DMS79 treated with DMSO at 0.1 percent for 48 hours (cell line): ENCODE measurements around the gene GRM4.
"Not testable (repeated sequence)": the region's sequence is repeated elsewhere in the genome, so short reads cannot be mapped to it uniquely, and the experiment has no call there.

Source experiments
- DNase-seq: peaks from one replicate; lab custom pipeline; 2025; lab: John Stamatoyannopoulos, UW

GRM4 gene

GRCh38 chr6:34020807-34021553 is 124.9 kb downstream of the GRM4 start:
- DNase-seq: no peak

GRCh38 chr6:34020278-34020677 is 125.6 kb downstream of the GRM4 start:
- no peak for DNase-seq

GRCh38 chr6:34018961-34019606 is 126.8 kb downstream of the GRM4 start:
- DNase-seq: no peak

GRCh38 chr6:34018026-34018425 is 127.9 kb downstream of the GRM4 start:
- no peak for DNase-seq

- DNase-seq: no peak
These were observed 128.6 kb downstream of the GRM4 start for GRCh38 chr6:34017106-34017805.

GRCh38 chr6:34016573-34016972 is 129.3 kb downstream of the GRM4 start:
- DNase-seq: not testable (repeated sequence)

GRCh38 chr6:34015586-34015985 is 130.3 kb downstream of the GRM4 start:
- DNase-seq: no peak

- DNase-seq: no peak
These were observed 134.6 kb downstream of the GRM4 start for GRCh38 chr6:34011264-34011663.

GRCh38 chr6:34005901-34006531 is 139.9 kb downstream of the GRM4 start:
- peak; percentile 34 for DNase-seq

GRCh38 chr6:34004706-34005105 is 141.2 kb downstream of the GRM4 start:
- DNase-seq: no peak

GRCh38 chr6:34003962-34004361 is 141.9 kb downstream of the GRM4 start:
- no peak for DNase-seq

GRCh38 chr6:34001706-34002621 is 143.9 kb downstream of the GRM4 start:
- no peak for DNase-seq

GRCh38 chr6:34000281-34000680 is 145.6 kb downstream of the GRM4 start:
- DNase-seq: no peak

GRCh38 chr6:33999567-33999966 is 146.3 kb downstream of the GRM4 start:
- DNase-seq: no peak

- DNase-seq: no peak
These were observed 147.2 kb downstream of the GRM4 start for GRCh38 chr6:33998660-33999059.

- no peak for DNase-seq
These were observed 148.6 kb downstream of the GRM4 start for GRCh38 chr6:33997265-33997664.

- no peak for DNase-seq
These were observed 149.8 kb downstream of the GRM4 start for GRCh38 chr6:33996120-33996475.

- peak; percentile 19 for DNase-seq
These were observed 150.4 kb downstream of the GRM4 start for GRCh38 chr6:33995309-33996119.

GRCh38 chr6:33994472-33995308 is 151.2 kb downstream of the GRM4 start:
- DNase-seq: no peak
